Activated CD8-positive, alpha-beta memory T cell treated with anti-CD3 and anti-CD28 coated beads for 36 hours (primary cell): Measurements from ENCODE around the gene BACH2. TPM values are rescaled to one million over a fixed set of nuclear protein-coding genes. Genes with fewer than 3 reads are reported as not detected.

Source experiments
- CTCF ChIA-PET: fragments of 350-600 bp; sonication (Branson Sonifier 250); formaldehyde crosslinking; loops from one replicate; lab custom pipeline; 2021; ENCODE audit warnings: antibody characterized with exemption; lab: Charles Lee
- POLR2A ChIA-PET: fragments of 350-600 bp; sonication (Branson Sonifier 250); formaldehyde crosslinking; loops from one replicate; lab custom pipeline; 2021; ENCODE audit warnings: antibody characterized with exemption; lab: Charles Lee
- total RNA-seq, 2 experiments: library from RNA; stranded (reverse); gene quantifications; one replicate each; pipeline ENCODE4 v1.2.3, GENCODE V29; 2021

The BACH2 gene
- total RNA-seq, 2 experiments from 2014 or later = 52.1 to 55.6 TPM

GRCh38 chr6:90305800-90306448 is 9.3 kb upstream of the BACH2 start:
- ChIA-PET CTCF (interaction anchor here (0.8 kb wide), 1 partner anchor 63 kb away, joined by 3 read pairs; no protein-coding TSS in a partner anchor), POLR2A (interaction anchor here (0.6 kb wide), 1 partner anchor 77 kb away, joined by 3 read pairs; no protein-coding TSS in a partner anchor)

GRCh38 chr6:90304308-90304707 is 7.7 kb upstream of the BACH2 start:
- ChIA-PET CTCF (no interaction called here), POLR2A (no interaction called here)

- POLR2A ChIA-PET = no interaction called here
- CTCF ChIA-PET = no interaction called here
Observed at GRCh38 chr6:90303039-90303438, 6.4 kb upstream of the BACH2 start.

GRCh38 chr6:90302320-90302719 is 5.7 kb upstream of the BACH2 start:
- ChIA-PET CTCF (no interaction called here), POLR2A (no interaction called here)

- POLR2A ChIA-PET = no interaction called here
- CTCF ChIA-PET = no interaction called here
Observed at GRCh38 chr6:90301816-90302215, 5.2 kb upstream of the BACH2 start.

- ChIA-PET CTCF (interaction anchor here (0.6 kb wide), 1 partner anchor 137 kb away, joined by 3 read pairs; no protein-coding TSS in a partner anchor), POLR2A (no interaction called here)
Observed at GRCh38 chr6:90298459-90299053, 1.9 kb upstream of the BACH2 start.

GRCh38 chr6:90297867-90298381 is 1.3 kb upstream of the BACH2 start:
- POLR2A ChIA-PET = no interaction called here
- CTCF ChIA-PET = no interaction called here

- CTCF ChIA-PET = interaction anchor here (1.9 kb wide), 1 partner anchor 12 kb away, joined by 11 read pairs; no protein-coding TSS in a partner anchor
- POLR2A ChIA-PET = no interaction called here
Observed at GRCh38 chr6:90297115-90297866, 648 bp upstream of the BACH2 start.

- POLR2A ChIA-PET = interaction anchor here (0.6 to 2.8 kb wide), 11 partner anchors 11 to 109 kb away, joined by 3 to 13 read pairs (median 4); no protein-coding TSS in a partner anchor
- CTCF ChIA-PET = interaction anchor here (0.5 to 1.9 kb wide), 12 partner anchors 9 to 356 kb away, joined by 3 to 11 read pairs (median 3); no protein-coding TSS in a partner anchor
Observed at GRCh38 chr6:90295854-90296340, 746 bp downstream of the BACH2 start.

- CTCF ChIA-PET = interaction anchor here (0.6 to 1.9 kb wide), 11 partner anchors 8 to 355 kb away, joined by 3 to 11 read pairs (median 3); no protein-coding TSS in a partner anchor
- POLR2A ChIA-PET = interaction anchor here (0.6 to 2.8 kb wide), 11 partner anchors 10 to 309 kb away, joined by 3 to 13 read pairs (median 3); no protein-coding TSS in a partner anchor
Observed at GRCh38 chr6:90294989-90295853, 1.4 kb downstream of the BACH2 start.

GRCh38 chr6:90294614-90294988 is 2.0 kb downstream of the BACH2 start:
- POLR2A ChIA-PET = interaction anchor here (2.8 kb wide), 1 partner anchor 10 kb away, joined by 13 read pairs; no protein-coding TSS in a partner anchor
- CTCF ChIA-PET = interaction anchor here (1.2 kb wide), 1 partner anchor 185 kb away, joined by 3 read pairs; no protein-coding TSS in a partner anchor

- ChIA-PET CTCF (interaction anchor here (1.2 to 1.3 kb wide), 2 partner anchors 97 to 185 kb away, joined by 3 read pairs; no protein-coding TSS in a partner anchor), POLR2A (interaction anchor here (2.8 kb wide), 1 partner anchor 9 kb away, joined by 13 read pairs; no protein-coding TSS in a partner anchor)
Observed at GRCh38 chr6:90294008-90294511, 2.6 kb downstream of the BACH2 start.

GRCh38 chr6:90293319-90293953 is 3.2 kb downstream of the BACH2 start:
- POLR2A ChIA-PET = interaction anchor here (0.9 kb wide), 1 partner anchor 105 kb away, joined by 3 read pairs; no protein-coding TSS in a partner anchor
- CTCF ChIA-PET = interaction anchor here (1.2 to 1.3 kb wide), 2 partner anchors 97 to 186 kb away, joined by 3 read pairs; no protein-coding TSS in a partner anchor

GRCh38 chr6:90291565-90291964 is 5.1 kb downstream of the BACH2 start:
- ChIA-PET CTCF (interaction anchor here (3.8 kb wide), 1 partner anchor 102 kb away, joined by 13 read pairs; no protein-coding TSS in a partner anchor), POLR2A (no interaction called here)

GRCh38 chr6:90290811-90291420 is 5.7 kb downstream of the BACH2 start:
- ChIA-PET CTCF (interaction anchor here (1.0 to 3.8 kb wide), 4 partner anchors 17 to 350 kb away, joined by 3 to 13 read pairs (median 6); no protein-coding TSS in a partner anchor), POLR2A (interaction anchor here (0.6 kb wide), 1 partner anchor 142 kb away, joined by 3 read pairs; no protein-coding TSS in a partner anchor)

GRCh38 chr6:90289902-90290301 is 6.7 kb downstream of the BACH2 start:
- ChIA-PET POLR2A (no interaction called here), CTCF (interaction anchor here (0.8 to 3.8 kb wide), 5 partner anchors 16 to 349 kb away, joined by 3 to 13 read pairs (median 4); no protein-coding TSS in a partner anchor)
